OCI-LY1 (cell line): ENCODE data around the gene RAMP3.

Experiments used
- H2AFZ ChIP-seq: fragments of 200-600 bp; sonication (generic), shearing (Covaris generic); 2 replicates; pipeline ENCODE4 v1.6.0; 2014; ENCODE audit warnings: antibody characterized with exemption, mild to moderate bottlenecking, low read length
- H3F3A ChIP-seq: fragments of 200-600 bp; sonication (generic), shearing (Covaris generic); 2 replicates; pipeline ENCODE4 v1.6.0; 2014; ENCODE audit warnings: mild to moderate bottlenecking, antibody characterized with exemption, low read length, moderate library complexity; ENCODE audit not compliant: insufficient read depth
- H3K27ac ChIP-seq: fragments of 200-600 bp; sonication (generic); 2 replicates; pipeline ENCODE4 v1.5.1; 2014; ENCODE audit warnings: low read length, mixed run types, mild to moderate bottlenecking, low read depth; ENCODE audit not compliant: poor library complexity, severe bottlenecking
- H3K27me3 ChIP-seq: fragments of 200-600 bp; sonication (generic); 2 replicates; pipeline ENCODE4 v1.6.0; 2014; ENCODE audit warnings: antibody characterized with exemption, mild to moderate bottlenecking, low read length, moderate library complexity; ENCODE audit not compliant: insufficient read depth
- H3K36me3 ChIP-seq: fragments of 200-600 bp; sonication (generic); 2 replicates; pipeline ENCODE4 v1.6.1; 2014; ENCODE audit warnings: mild to moderate bottlenecking, antibody characterized with exemption, low read length, moderate library complexity, mixed read lengths; ENCODE audit not compliant: insufficient read depth
- H3K4me1 ChIP-seq: fragments of 200-600 bp; sonication (generic); 2 replicates; pipeline ENCODE4 v1.5.1; 2014; ENCODE audit warnings: mild to moderate bottlenecking, low read length, moderate library complexity; ENCODE audit not compliant: insufficient read depth, severe bottlenecking
- H3K4me2 ChIP-seq: fragments of 200-600 bp; sonication (generic), shearing (Covaris generic); 2 replicates; pipeline ENCODE4 v1.6.1; 2014; ENCODE audit warnings: low read length
- H3K4me3 ChIP-seq: fragments of 200-600 bp; sonication (generic); 2 replicates; pipeline ENCODE4 v1.5.1; 2014; ENCODE audit warnings: low read length, low read depth, mild to moderate bottlenecking, mixed read lengths; ENCODE audit not compliant: poor library complexity, severe bottlenecking
- H3K79me2 ChIP-seq: fragments of 200-600 bp; shearing (Covaris generic); 2 replicates; pipeline ENCODE4 v1.6.1; 2016; ENCODE audit warnings: mixed run types, low read length, mixed read lengths; ENCODE audit not compliant: insufficient read depth
- H3K9ac ChIP-seq: fragments of 200-600 bp; sonication (generic), shearing (Covaris generic); 2 replicates; pipeline ENCODE4 v1.6.1; 2014; ENCODE audit warnings: mild to moderate bottlenecking, low read length, mixed read lengths
- H3K9me2 ChIP-seq: fragments of 200-600 bp; sonication (generic), shearing (Covaris generic); 2 replicates; pipeline ENCODE4 v1.6.1; 2014; ENCODE audit warnings: low read depth, mild to moderate bottlenecking, low read length, mixed read lengths
- H3K9me3 ChIP-seq: fragments of 200-600 bp; shearing (Covaris generic); 2 replicates; pipeline ENCODE4 v1.6.1; 2014; ENCODE audit warnings: low read length, mixed read lengths
- H4K20me1 ChIP-seq: fragments of 200-600 bp; sonication (generic), shearing (Covaris generic); 2 replicates; pipeline ENCODE4 v1.6.0; 2016; ENCODE audit warnings: mild to moderate bottlenecking, low read length; ENCODE audit not compliant: insufficient read depth
- CTCF ChIP-seq: fragments of 200-600 bp; sonication (generic), shearing (Covaris generic); IDR thresholded peaks from 2 replicates; pipeline ENCODE4 v1.5.1; 2017; ENCODE audit warnings: mild to moderate bottlenecking, antibody characterized with exemption, low read length, moderate library complexity, mixed read lengths
- EZH2 ChIP-seq: fragments of 200-600 bp; sonication (generic), shearing (Covaris generic); IDR thresholded peaks from 2 replicates; pipeline ENCODE4 v1.8.0; 2017; ENCODE audit warnings: borderline replicate concordance, mixed run types, mild to moderate bottlenecking, antibody characterized with exemption, low read length, moderate library complexity, mixed read lengths

The RAMP3 gene

GRCh38 chr7:45161138-45161537, 3.5 kb downstream of the RAMP3 start:
- Histone ChIP-seq H3K4me3 (no peak overlapping the region), H3K4me1 (no peaks in the 10 kb centered on the region), H3F3A (no peaks in the 10 kb centered on the region), H3K9me2 (no peaks in the 10 kb centered on the region), H3K79me2 (no peaks in the 10 kb centered on the region), H3K27me3 (peaks cover 4% of the 10 kb centered on the region; the same call in 1 of the 2 replicates), H3K9ac (no peak overlapping the region), H3K27ac (no peak overlapping the region), H3K4me2 (no peak overlapping the region), H4K20me1 (no peaks in the 10 kb centered on the region), H3K36me3 (no peaks in the 10 kb centered on the region), H3K9me3 (no peaks in the 10 kb centered on the region), H2AFZ (no peak overlapping the region)
- TF ChIP-seq CTCF (no peak), EZH2 (no peak)

GRCh38 chr7:45161842-45162241, 4.3 kb downstream of the RAMP3 start:
- H3K9ac ChIP-seq, result no peak overlapping the region
- no peaks in the 10 kb centered on the region for H4K20me1 ChIP-seq
- no peak overlapping the region for H3K4me2 ChIP-seq

GRCh38 chr7:45162311-45162845, 4.8 kb downstream of the RAMP3 start:
- no peak overlapping the region for H3K9ac ChIP-seq
- H3K4me3 ChIP-seq, result no peak overlapping the region
- no peaks in the 10 kb centered on the region for H3K4me1 ChIP-seq
- TF ChIP-seq EZH2 (no peak), CTCF (no peak)
- no peak overlapping the region for H2AFZ ChIP-seq
- H3F3A ChIP-seq, result no peaks in the 10 kb centered on the region
- no peaks in the 10 kb centered on the region for H3K9me2 ChIP-seq
- no peak overlapping the region for H3K27ac ChIP-seq
- H3K27me3 ChIP-seq, result peaks cover 4% of the 10 kb centered on the region; the same call in 1 of the 2 replicates
- H3K4me2 ChIP-seq, result no peak overlapping the region
- H3K9me3 ChIP-seq, result no peaks in the 10 kb centered on the region
- no peaks in the 10 kb centered on the region for H4K20me1 ChIP-seq
- H3K36me3 ChIP-seq, result no peaks in the 10 kb centered on the region
- no peaks in the 10 kb centered on the region for H3K79me2 ChIP-seq

More at GRCh38 chr7:45161842-45162241, 4.3 kb downstream of the RAMP3 start:
- Histone ChIP-seq H3K27ac (no peak overlapping the region), H3K9me2 (no peaks in the 10 kb centered on the region), H3K27me3 (peaks cover 4% of the 10 kb centered on the region; the same call in 1 of the 2 replicates), H3K4me1 (no peaks in the 10 kb centered on the region), H3K9me3 (no peaks in the 10 kb centered on the region), H3K79me2 (no peaks in the 10 kb centered on the region), H3F3A (no peaks in the 10 kb centered on the region), H2AFZ (no peak overlapping the region), H3K36me3 (no peaks in the 10 kb centered on the region), H3K4me3 (no peak overlapping the region)
- TF ChIP-seq EZH2 (no peak), CTCF (no peak)
